ENCODE measurements around the gene RAPGEFL1.

RAPGEFL1 gene

GRCh38 chr17:40159456-40159855 is 17.8 kb upstream of the RAPGEFL1 start:
- peaks cover 70% of the 10 kb centered on the region for H3K36me3 ChIP-seq (ENCODE audit: insufficient read depth, insufficient read length, low read length)
- H3K4me3 ChIP-seq (ENCODE audit: insufficient read length, low read depth) = no peak overlapping the region
- no peaks in the 10 kb centered on the region for H3K9me3 ChIP-seq (ENCODE audit: insufficient read depth, low read length)
- TF ChIP-seq YY1 (IDR thresholded peaks at IDR 0.05; ENCODE audit: insufficient read depth, insufficient read length) = no peak
- no peak for TF ChIP-seq ZNF274 (IDR thresholded peaks at IDR 0.05; ENCODE audit: low read depth, low read length)
- H3K9ac ChIP-seq (ENCODE audit: insufficient read length, low read depth) = no peak overlapping the region
- no peaks in the 10 kb centered on the region for H3K4me1 ChIP-seq (ENCODE audit: insufficient read depth, insufficient read length)
- H3K27me3 ChIP-seq (ENCODE audit: insufficient read depth, insufficient read length) = no peaks in the 10 kb centered on the region
- DNase-seq (ENCODE audit: low read depth, low spot score) = no peak

DNA sequence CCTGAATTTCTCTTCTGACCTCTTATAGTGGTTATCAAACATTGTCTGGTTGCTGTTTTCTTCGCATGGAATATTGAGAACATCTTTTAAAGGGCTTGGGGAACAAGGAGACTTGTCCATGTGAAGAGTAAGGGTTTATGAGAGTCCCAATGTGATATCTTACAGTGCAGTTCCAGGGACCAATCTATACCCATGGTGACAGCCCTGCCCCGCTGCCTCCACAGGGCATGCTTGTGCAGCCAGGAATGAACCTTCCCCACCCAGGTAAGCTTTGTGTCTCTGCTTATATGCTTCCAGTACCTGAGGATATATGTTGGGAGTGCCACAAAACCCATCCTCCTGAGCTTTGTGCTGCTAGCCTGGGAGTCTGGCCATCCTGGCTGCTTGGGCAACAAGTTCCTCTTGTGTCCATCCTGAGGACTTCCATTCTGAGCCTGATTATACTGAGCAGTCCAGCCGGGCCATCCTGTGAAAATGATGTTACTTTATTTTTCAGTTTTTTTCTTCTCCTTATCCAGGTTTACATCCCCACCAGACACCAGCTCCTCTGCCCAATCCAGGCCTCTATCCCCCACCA is 9.5 kb upstream of the RAPGEFL1 start:
- TF ChIP-seq ZNF274 (IDR thresholded peaks at IDR 0.05; ENCODE audit: low read depth, low read length) = no peak
- no peak for TF ChIP-seq YY1 (IDR thresholded peaks at IDR 0.05; ENCODE audit: insufficient read depth, insufficient read length)
- peaks cover 2% of the 10 kb centered on the region for H3K4me1 ChIP-seq (ENCODE audit: insufficient read depth, insufficient read length)

GRCh38 chr17:40168262-40168832 is 8.9 kb upstream of the RAPGEFL1 start:
- Histone ChIP-seq H3K36me3 (ENCODE audit: insufficient read depth, insufficient read length, low read length) (peaks cover 92% of the 10 kb centered on the region), H3K9me3 (ENCODE audit: insufficient read depth, low read length) (peaks cover 5% of the 10 kb centered on the region; the same call in 1 of the 2 replicates), H3K4me1 (ENCODE audit: insufficient read depth, insufficient read length) (peaks cover 2% of the 10 kb centered on the region), H3K4me3 (ENCODE audit: insufficient read length, low read depth) (no peak overlapping the region), H3K27me3 (ENCODE audit: insufficient read depth, insufficient read length) (no peaks in the 10 kb centered on the region), H3K9ac (ENCODE audit: insufficient read length, low read depth) (no peak overlapping the region)
- no peak for TF ChIP-seq YY1 (IDR thresholded peaks at IDR 0.05; ENCODE audit: insufficient read depth, insufficient read length)
- no peak for TF ChIP-seq ZNF274 (IDR thresholded peaks at IDR 0.05; ENCODE audit: low read depth, low read length)
- TF ChIP-seq SUZ12 (IDR thresholded peaks at IDR 0.05; ENCODE audit: extremely low read depth, insufficient read depth, insufficient read length) = no peak
- DNase-seq (ENCODE audit: low read depth, low spot score) = peak; percentile 28

More for the DNA sequence above, 9.5 kb upstream of the RAPGEFL1 start:
- DNase-seq (ENCODE audit: low read depth, low spot score) = no peak
- no peaks in the 10 kb centered on the region for H3K27me3 ChIP-seq (ENCODE audit: insufficient read depth, insufficient read length)
- peaks cover 95% of the 10 kb centered on the region for H3K36me3 ChIP-seq (ENCODE audit: insufficient read depth, insufficient read length, low read length)
- H3K4me3 ChIP-seq (ENCODE audit: insufficient read length, low read depth) = no peak overlapping the region
- H3K9me3 ChIP-seq (ENCODE audit: insufficient read depth, low read length) = peaks cover 5% of the 10 kb centered on the region; the same call in 1 of the 2 replicates
- no peak overlapping the region for H3K9ac ChIP-seq (ENCODE audit: insufficient read length, low read depth)

GRCh38 chr17:40170325-40170724 is 6.9 kb upstream of the RAPGEFL1 start:
- Histone ChIP-seq H3K9me3 (ENCODE audit: insufficient read depth, low read length) (peaks cover 5% of the 10 kb centered on the region; the same call in 1 of the 2 replicates), H3K36me3 (ENCODE audit: insufficient read depth, insufficient read length, low read length) (peaks cover 91% of the 10 kb centered on the region), H3K4me1 (ENCODE audit: insufficient read depth, insufficient read length) (peaks cover 2% of the 10 kb centered on the region), H3K4me3 (ENCODE audit: insufficient read length, low read depth) (no peak overlapping the region), H3K9ac (ENCODE audit: insufficient read length, low read depth) (no peak overlapping the region), H3K27me3 (ENCODE audit: insufficient read depth, insufficient read length) (no peaks in the 10 kb centered on the region)
- DNase-seq (ENCODE audit: low read depth, low spot score) = no peak
- no peak for TF ChIP-seq SUZ12 (IDR thresholded peaks at IDR 0.05; ENCODE audit: extremely low read depth, insufficient read depth, insufficient read length)

- DNase-seq (ENCODE audit: low read depth, low spot score) = no peak
- Histone ChIP-seq H3K27me3 (ENCODE audit: insufficient read depth, insufficient read length) (no peaks in the 10 kb centered on the region), H3K4me3 (ENCODE audit: insufficient read length, low read depth) (no peak overlapping the region), H3K9me3 (ENCODE audit: insufficient read depth, low read length) (peaks cover 5% of the 10 kb centered on the region; the same call in 1 of the 2 replicates), H3K4me1 (ENCODE audit: insufficient read depth, insufficient read length) (peaks cover 4% of the 10 kb centered on the region), H3K36me3 (ENCODE audit: insufficient read depth, insufficient read length, low read length) (peaks cover 89% of the 10 kb centered on the region), H3K9ac (ENCODE audit: insufficient read length, low read depth) (no peak overlapping the region)
- TF ChIP-seq SUZ12 (IDR thresholded peaks at IDR 0.05; ENCODE audit: extremely low read depth, insufficient read depth, insufficient read length) = no peak
- TF ChIP-seq YY1 (IDR thresholded peaks at IDR 0.05; ENCODE audit: insufficient read depth, insufficient read length) = no peak
- no peak for TF ChIP-seq ZNF274 (IDR thresholded peaks at IDR 0.05; ENCODE audit: low read depth, low read length)
These were observed 5.5 kb upstream of the RAPGEFL1 start for GRCh38 chr17:40171750-40172149.

DNA sequence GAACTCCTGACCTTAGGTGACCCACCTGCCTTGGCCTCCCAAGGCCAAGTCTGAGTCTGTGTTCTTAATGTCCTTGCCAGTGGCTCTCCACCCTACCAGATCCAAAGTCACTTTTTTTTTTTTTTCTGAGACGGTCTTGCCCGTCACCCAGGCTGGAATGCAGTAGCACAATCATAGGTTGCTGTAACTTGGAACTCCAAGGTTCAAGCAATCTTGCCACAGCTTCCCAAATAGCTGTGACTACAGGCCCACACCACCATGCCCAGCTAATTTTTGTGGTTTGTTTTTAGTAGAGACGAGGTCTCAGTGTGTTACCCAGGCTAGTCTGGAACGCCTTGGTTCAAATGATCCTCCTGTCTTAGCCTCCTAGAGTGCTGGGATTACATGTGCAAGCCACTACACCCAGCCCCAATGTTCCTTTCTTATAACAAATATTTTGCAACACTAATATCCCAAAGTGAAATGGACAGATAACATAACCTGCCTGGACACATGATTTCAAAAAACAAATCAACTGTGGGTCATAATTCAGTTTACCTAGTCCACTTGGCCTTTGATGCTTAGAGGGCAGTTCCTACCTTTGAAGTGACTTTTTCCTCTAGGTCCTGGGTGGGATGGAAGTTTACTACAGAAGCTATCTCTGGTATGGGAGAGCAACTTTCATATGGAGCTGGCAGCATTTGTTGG is 4.0 kb upstream of the RAPGEFL1 start:
- peaks cover 6% of the 10 kb centered on the region for H3K4me1 ChIP-seq (ENCODE audit: insufficient read depth, insufficient read length)
- TF ChIP-seq ZNF274 (IDR thresholded peaks at IDR 0.05; ENCODE audit: low read depth, low read length) (no peak), SUZ12 (IDR thresholded peaks at IDR 0.05; ENCODE audit: extremely low read depth, insufficient read depth, insufficient read length) (no peak), YY1 (IDR thresholded peaks at IDR 0.05; ENCODE audit: insufficient read depth, insufficient read length) (no peak)

GRCh38 chr17:40173778-40174135 is 3.5 kb upstream of the RAPGEFL1 start:
- no peak for TF ChIP-seq SUZ12 (IDR thresholded peaks at IDR 0.05; ENCODE audit: extremely low read depth, insufficient read depth, insufficient read length)
- TF ChIP-seq YY1 (IDR thresholded peaks at IDR 0.05; ENCODE audit: insufficient read depth, insufficient read length) = no peak
- TF ChIP-seq ZNF274 (IDR thresholded peaks at IDR 0.05; ENCODE audit: low read depth, low read length) = no peak
- no peak overlapping the region for H3K4me3 ChIP-seq (ENCODE audit: insufficient read length, low read depth)

More for the DNA sequence above, 4.0 kb upstream of the RAPGEFL1 start:
- Histone ChIP-seq H3K9ac (ENCODE audit: insufficient read length, low read depth) (no peak overlapping the region), H3K36me3 (ENCODE audit: insufficient read depth, insufficient read length, low read length) (peaks cover 78% of the 10 kb centered on the region), H3K27me3 (ENCODE audit: insufficient read depth, insufficient read length) (no peaks in the 10 kb centered on the region), H3K4me3 (ENCODE audit: insufficient read length, low read depth) (no peak overlapping the region), H3K9me3 (ENCODE audit: insufficient read depth, low read length) (peaks cover 5% of the 10 kb centered on the region; the same call in 1 of the 2 replicates)
- DNase-seq (ENCODE audit: low read depth, low spot score) = no peak

More at GRCh38 chr17:40173778-40174135, 3.5 kb upstream of the RAPGEFL1 start:
- H3K9me3 ChIP-seq (ENCODE audit: insufficient read depth, low read length) = peaks cover 5% of the 10 kb centered on the region; the same call in 1 of the 2 replicates
- no peak overlapping the region for H3K9ac ChIP-seq (ENCODE audit: insufficient read length, low read depth)
- H3K4me1 ChIP-seq (ENCODE audit: insufficient read depth, insufficient read length) = peaks cover 11% of the 10 kb centered on the region
- peaks cover 73% of the 10 kb centered on the region for H3K36me3 ChIP-seq (ENCODE audit: insufficient read depth, insufficient read length, low read length)
- no peak for DNase-seq (ENCODE audit: low read depth, low spot score)
- H3K27me3 ChIP-seq (ENCODE audit: insufficient read depth, insufficient read length) = no peaks in the 10 kb centered on the region
